Measurements from ENCODE around the gene SH3TC1.

The SH3TC1 gene

GRCh38 chr4:8210010-8210409 is 10.9 kb downstream of the SH3TC1 start:
- H3K4me3 ChIP-seq (ENCODE audit: severe bottlenecking) = no peak overlapping the region
- no peak for ATAC-seq (ENCODE audit: low read depth)
- no peaks in the 10 kb centered on the region for H3K27me3 ChIP-seq (ENCODE audit: insufficient read depth, poor library complexity, severe bottlenecking)
- no peak overlapping the region for H3K27ac ChIP-seq (ENCODE audit: poor library complexity, severe bottlenecking)
- H3K4me1 ChIP-seq (ENCODE audit: insufficient read depth, poor library complexity, severe bottlenecking) = peaks cover 17% of the 10 kb centered on the region
- TF ChIP-seq CTCF (IDR thresholded peaks at IDR 0.05; ENCODE audit: poor library complexity, severe bottlenecking) = no peak
- no peak for DNase-seq (ENCODE audit: low spot score)
- H3K36me3 ChIP-seq (ENCODE audit: low read depth) = peaks cover 83% of the 10 kb centered on the region
- no peaks in the 10 kb centered on the region for H3K9me3 ChIP-seq (ENCODE audit: severe bottlenecking)

- peaks cover 11% of the 10 kb centered on the region for H3K4me1 ChIP-seq (ENCODE audit: insufficient read depth, poor library complexity, severe bottlenecking)
- H3K4me3 ChIP-seq (ENCODE audit: severe bottlenecking) = no peak overlapping the region
- no peak for ATAC-seq (ENCODE audit: low read depth)
- TF ChIP-seq CTCF (IDR thresholded peaks at IDR 0.05; ENCODE audit: poor library complexity, severe bottlenecking) = no peak
- H3K36me3 ChIP-seq (ENCODE audit: low read depth) = peaks cover 85% of the 10 kb centered on the region
- H3K27ac ChIP-seq (ENCODE audit: poor library complexity, severe bottlenecking) = no peak overlapping the region
- no peaks in the 10 kb centered on the region for H3K9me3 ChIP-seq (ENCODE audit: severe bottlenecking)
- no peaks in the 10 kb centered on the region for H3K27me3 ChIP-seq (ENCODE audit: insufficient read depth, poor library complexity, severe bottlenecking)
- no peak for DNase-seq (ENCODE audit: low spot score)
Measured at GRCh38 chr4:8210616-8211015, 11.5 kb downstream of the SH3TC1 start.

GRCh38 chr4:8211251-8211650 is 12.2 kb downstream of the SH3TC1 start:
- H3K9me3 ChIP-seq (ENCODE audit: severe bottlenecking) = no peaks in the 10 kb centered on the region
- ATAC-seq (ENCODE audit: low read depth) (no peak), DNase-seq (ENCODE audit: low spot score) (no peak)
- peaks cover 89% of the 10 kb centered on the region for H3K36me3 ChIP-seq (ENCODE audit: low read depth)
- H3K27ac ChIP-seq (ENCODE audit: poor library complexity, severe bottlenecking) = no peak overlapping the region
- H3K27me3 ChIP-seq (ENCODE audit: insufficient read depth, poor library complexity, severe bottlenecking) = no peaks in the 10 kb centered on the region
- H3K4me3 ChIP-seq (ENCODE audit: severe bottlenecking) = no peak overlapping the region
- peaks cover 5% of the 10 kb centered on the region for H3K4me1 ChIP-seq (ENCODE audit: insufficient read depth, poor library complexity, severe bottlenecking)
- TF ChIP-seq CTCF (IDR thresholded peaks at IDR 0.05; ENCODE audit: poor library complexity, severe bottlenecking) = no peak

- Histone ChIP-seq H3K4me3 (ENCODE audit: severe bottlenecking) (no peak overlapping the region), H3K9me3 (ENCODE audit: severe bottlenecking) (no peaks in the 10 kb centered on the region), H3K27ac (ENCODE audit: poor library complexity, severe bottlenecking) (no peak overlapping the region), H3K27me3 (ENCODE audit: insufficient read depth, poor library complexity, severe bottlenecking) (no peaks in the 10 kb centered on the region), H3K4me1 (ENCODE audit: insufficient read depth, poor library complexity, severe bottlenecking) (no peaks in the 10 kb centered on the region), H3K36me3 (ENCODE audit: low read depth) (peaks cover 90% of the 10 kb centered on the region)
- ATAC-seq (ENCODE audit: low read depth) (no peak), DNase-seq (ENCODE audit: low spot score) (no peak)
- TF ChIP-seq CTCF (IDR thresholded peaks at IDR 0.05; ENCODE audit: poor library complexity, severe bottlenecking) = no peak
Measured at GRCh38 chr4:8211737-8212581, 12.9 kb downstream of the SH3TC1 start.

- DNase-seq (ENCODE audit: low spot score) = no peak
- Histone ChIP-seq H3K27me3 (ENCODE audit: insufficient read depth, poor library complexity, severe bottlenecking) (no peaks in the 10 kb centered on the region), H3K4me3 (ENCODE audit: severe bottlenecking) (no peak overlapping the region), H3K4me1 (ENCODE audit: insufficient read depth, poor library complexity, severe bottlenecking) (no peaks in the 10 kb centered on the region), H3K9me3 (ENCODE audit: severe bottlenecking) (no peaks in the 10 kb centered on the region), H3K27ac (ENCODE audit: poor library complexity, severe bottlenecking) (no peak overlapping the region), H3K36me3 (ENCODE audit: low read depth) (peaks cover 90% of the 10 kb centered on the region)
- ATAC-seq (ENCODE audit: low read depth) = no peak
- no peak for TF ChIP-seq CTCF (IDR thresholded peaks at IDR 0.05; ENCODE audit: poor library complexity, severe bottlenecking)
Measured at GRCh38 chr4:8212622-8213021, 13.5 kb downstream of the SH3TC1 start.

Measured in RWPE2 (cell line).